Esophagus squamous epithelium (tissue), 5 donors: ENCODE measurements around the gene TAF6. TPM values are rescaled to one million over a fixed set of nuclear protein-coding genes. Genes with fewer than 3 reads are reported as not detected.

Experiments used
- DNase-seq: peaks from one replicate; lab custom pipeline; 2025; lab: John Stamatoyannopoulos, UW
- H3K27ac ChIP-seq, 4 donors: fragments of 200-600 bp; sonication (generic); one replicate each; pipeline ENCODE4 v1.5.1; 2016 to 2019; ENCODE audit warnings: mild to moderate bottlenecking in 1 of 4
- H3K27me3 ChIP-seq, 4 donors: fragments of 200-600 bp; sonication (generic); 1 replicate in 3 of 4; 2 replicates in 1 of 4; pipeline versions ENCODE4 v1.5.1 to v1.6.0; 2017 to 2021; ENCODE audit warnings: antibody characterized with exemption in 1 of 4
- H3K36me3 ChIP-seq, 3 donors: fragments of 200-600 bp; sonication (generic); one replicate each; pipeline ENCODE4 v1.5.1; 2016 to 2019
- H3K4me1 ChIP-seq, 3 donors: fragments of 200-600 bp; sonication (generic); one replicate each; pipeline ENCODE4 v1.5.1; 2017 to 2019
- H3K4me3 ChIP-seq, 4 donors: fragments of 200-600 bp; sonication (generic); 1 replicate in 3 of 4; 2 replicates in 1 of 4; pipeline ENCODE4 v1.5.1; 2016 to 2019; ENCODE audit warnings: mild to moderate bottlenecking in 2 of 4, moderate library complexity in 1 of 4
- H3K9me3 ChIP-seq, 3 donors: fragments of 200-600 bp; sonication (generic); one replicate each; pipeline ENCODE4 v1.5.1; 2016 to 2019
- CTCF ChIP-seq, 6 experiments: fragments of 450-650 bp in 4 of 6; fragments of 200-600 bp in 2 of 6; sonication (generic) in 2 of 6; IDR thresholded peaks; one replicate each; pipeline ENCODE4 v1.5.1; 2016 to 2019; ENCODE audit warnings: antibody characterized with exemption in 6 of 6, mild to moderate bottlenecking in 4 of 6, moderate library complexity in 4 of 6
- POLR2A ChIP-seq, 4 donors: fragments of 450-650 bp; IDR thresholded peaks; one replicate each; pipeline ENCODE4 v1.6.1; 2017; ENCODE audit warnings: antibody characterized with exemption in 4 of 4, mild to moderate bottlenecking in 4 of 4, moderate library complexity in 3 of 4
- WGBS, 2 donors: methylation state at CpG; one replicate each; pipeline ENCODE4 v1.1.5; 2018; 5-methylcytosine and 5-hydroxymethylcytosine counted together
- intact Hi-C: fragments of 100-400 bp; cut with DNase I; formaldehyde crosslinking; loops from one replicate; pipeline ENCODE4 v1.15.0; 2022
- total RNA-seq, 4 donors: library from RNA; depleted of rRNA; stranded (reverse); fragments of >200 nt; gene quantifications; one replicate each; pipeline ENCODE4 v1.1.0, GENCODE V29; 2016
- donor health status: DM: yes; HTN: yes; CAD: no.

The TAF6 gene
- total RNA-seq, 4 donors from 2014 or later: 24.4 to 40.6 (median 30.5) TPM

- Histone ChIP-seq H3K4me1 (no peaks in the 10 kb centered on the region), H3K27me3 (no peaks in the 10 kb centered on the region), H3K4me3 (no peak overlapping the region), H3K36me3 (peaks cover 22 to 81% (median 32%) of the 10 kb centered on the region in 3 donors), H3K9me3 (no peaks in the 10 kb centered on the region), H3K27ac (no peak overlapping the region)
- WGBS, 2 donors: 90 to 91% methylated on average over 6 to 7 of the region's 7 CpGs
- DNase-seq: no peak
- TF ChIP-seq CTCF (IDR thresholded peaks at IDR 0.05) (no peak), POLR2A (IDR thresholded peaks at IDR 0.05) (no peak)
- intact Hi-C loops: no loop called here
Measured at GRCh38 chr7:100111156-100111555, 8.0 kb downstream of the TAF6 start.

GRCh38 chr7:100109521-100110163, 9.5 kb downstream of the TAF6 start:
- no peak for DNase-seq
- H3K9me3 ChIP-seq: no peaks in the 10 kb centered on the region
- no peak overlapping the region for H3K27ac ChIP-seq
- TF ChIP-seq POLR2A (IDR thresholded peaks at IDR 0.05) (no peak), CTCF (IDR thresholded peaks at IDR 0.05) (no peak)
- H3K4me3 ChIP-seq: no peak overlapping the region
- H3K27me3 ChIP-seq: no peaks in the 10 kb centered on the region
- no peaks in the 10 kb centered on the region for H3K4me1 ChIP-seq
- WGBS, 2 donors: 71 to 84% methylated on average over 5 to 6 of the region's 12 CpGs
- peaks cover 28 to 97% (median 44%) of the 10 kb centered on the region in 3 donors for H3K36me3 ChIP-seq
- intact Hi-C loops: no loop called here

- Histone ChIP-seq H3K9me3 (no peaks in the 10 kb centered on the region), H3K27ac (no peak overlapping the region), H3K27me3 (no peaks in the 10 kb centered on the region), H3K4me3 (no peak overlapping the region), H3K36me3 (peaks cover 28 to 100% (median 42%) of the 10 kb centered on the region in 3 donors), H3K4me1 (peaks cover 0 to under 1% (median 0%) of the 10 kb centered on the region in 3 donors)
- intact Hi-C loops: no loop called here
- no peak for DNase-seq
- WGBS, 2 donors: 77 to 86% methylated on average over 10 to 11 of the region's 11 CpGs
- TF ChIP-seq CTCF (IDR thresholded peaks at IDR 0.05) (no peak), POLR2A (IDR thresholded peaks at IDR 0.05) (no peak)
Measured at GRCh38 chr7:100107890-100108289, 11.3 kb downstream of the TAF6 start.

GRCh38 chr7:100107125-100107737, 11.9 kb downstream of the TAF6 start:
- Histone ChIP-seq H3K9me3 (no peaks in the 10 kb centered on the region), H3K4me1 (peaks cover 3 to 8% (median 3%) of the 10 kb centered on the region in 3 donors), H3K36me3 (peaks cover 28 to 93% (median 37%) of the 10 kb centered on the region in 3 donors), H3K27me3 (no peaks in the 10 kb centered on the region), H3K4me3 (no peak overlapping the region), H3K27ac (no peak overlapping the region)
- DNase-seq: no peak
- no peak for TF ChIP-seq CTCF (IDR thresholded peaks at IDR 0.05)
- TF ChIP-seq POLR2A (IDR thresholded peaks at IDR 0.05): no peak
- intact Hi-C loops: no loop called here
- WGBS, 2 donors: 79 to 81% methylated on average over 15 to 18 of the region's 25 CpGs

GRCh38 chr7:100106633-100107032, 12.5 kb downstream of the TAF6 start:
- Histone ChIP-seq H3K4me1 (peaks cover 4 to 11% (median 4%) of the 10 kb centered on the region in 3 donors), H3K27ac (no peak overlapping the region), H3K27me3 (no peaks in the 10 kb centered on the region), H3K36me3 (peaks cover 23 to 87% (median 31%) of the 10 kb centered on the region in 3 donors), H3K4me3 (no peak overlapping the region), H3K9me3 (no peaks in the 10 kb centered on the region)
- no peak for DNase-seq
- TF ChIP-seq CTCF (IDR thresholded peaks at IDR 0.05) (no peak), POLR2A (IDR thresholded peaks at IDR 0.05) (no peak)
- intact Hi-C loops: no loop called here
- 78% methylated on average over 7 of the region's 17 CpGs; no CpG with 5 or more reads in 1 of the 2 donors for WGBS, 2 donors
